T-cell (primary cell): ENCODE measurements around the gene CARD19. TPM values are rescaled to one million over a fixed set of nuclear protein-coding genes. Genes with fewer than 3 reads are reported as not detected.
A peak's percentile ranks its signal among the peaks of the same experiment; 100 is the strongest.

Source experiments
- ATAC-seq, 4 experiments: fragments of 200-7000 bp in 3 of 4; fragments of 150-1000 bp in 1 of 4; cut with Tn5 transposase; replicated peaks in 1 of 4; 1 replicate in 3 of 4; 2 replicates in 1 of 4; pipeline ENCODE4 v1.10.0; 2021; ENCODE audit warnings: moderate library complexity in 3 of 4, mild to moderate bottlenecking in 2 of 4, moderate number of reproducible peaks in 1 of 4
- CTCF ChIA-PET, 2 donors: fragments of 300-600 bp; sonication (Branson Sonifier 250); formaldehyde crosslinking; loops; one replicate each; lab custom pipeline; 2022; ENCODE audit warnings: antibody characterized with exemption in 2 of 2; lab: Charles Lee
- POLR2A ChIA-PET, 2 donors: fragments of 300-600 bp; sonication (Branson Sonifier 250); formaldehyde crosslinking; loops; one replicate each; lab custom pipeline; 2022; ENCODE audit warnings: antibody characterized with exemption in 2 of 2; lab: Charles Lee
- DNase-seq, 35 experiments: peaks; one replicate each; pipeline versions ENCODE4 v3.0.0 to v3.0.0-alpha.2; 2013 to 2023
- H3K27ac ChIP-seq: one replicate; pipeline ENCODE4 v1.5.1; 2013; ENCODE audit warnings: low read length
- H3K27me3 ChIP-seq, 2 experiments: replicated peaks in 1 of 2; 1 replicate in 1 of 2; 2 replicates in 1 of 2; pipeline versions ENCODE4 v1.6.1 to v1.7.0; 2013; ENCODE audit warnings: low read length in 1 of 2, mixed read lengths in 1 of 2; ENCODE audit not compliant: control insufficient read depth in 2 of 2, insufficient read depth in 2 of 2; ENCODE audit errors: extremely low read depth in 1 of 2
- H3K36me3 ChIP-seq, 2 donors: 1 replicate in 1 of 2; 2 replicates in 1 of 2; pipeline versions ENCODE4 v1.6.1 to v1.7.0; 2013; ENCODE audit warnings: low read length in 1 of 2; ENCODE audit not compliant: control insufficient read depth in 2 of 2, insufficient read depth in 1 of 2; ENCODE audit errors: extremely low read depth in 1 of 2
- H3K4me1 ChIP-seq, 2 experiments: 1 replicate in 1 of 2; 2 replicates in 1 of 2; pipeline versions ENCODE4 v1.6.1 to v1.7.0; 2013; ENCODE audit warnings: low read length in 2 of 2, mixed read lengths in 1 of 2; ENCODE audit not compliant: insufficient read depth in 2 of 2, control insufficient read depth in 1 of 2; ENCODE audit errors: extremely low read depth in 1 of 2
- H3K4me3 ChIP-seq, 2 donors: 1 replicate in 1 of 2; 2 replicates in 1 of 2; pipeline versions ENCODE4 v1.5.1 to v1.7.0; 2013; ENCODE audit warnings: mild to moderate bottlenecking in 2 of 2, low read length in 1 of 2, moderate library complexity in 1 of 2; ENCODE audit not compliant: control insufficient read depth in 1 of 2; ENCODE audit errors: extremely low read depth in 1 of 2
- H3K9me3 ChIP-seq: 2 replicates; pipeline ENCODE4 v1.7.0; 2013
- H3K27ac Mint-ChIP-seq, 2 donors: one replicate each; pipeline ENCODE4 v1.8.0; 2020 to 2021; ENCODE audit warnings: mild to moderate bottlenecking in 2 of 2, mixed read lengths in 2 of 2
- H3K27me3 Mint-ChIP-seq, 2 donors: one replicate each; pipeline ENCODE4 v1.8.0; 2021 to 2022; ENCODE audit warnings: mixed read lengths in 2 of 2
- H3K36me3 Mint-ChIP-seq: one replicate; pipeline ENCODE4 v1.8.0; 2021; ENCODE audit warnings: mixed read lengths
- H3K4me1 Mint-ChIP-seq, 3 donors: one replicate each; pipeline ENCODE4 v1.8.0; 2020 to 2022; ENCODE audit warnings: mixed read lengths in 3 of 3, mild to moderate bottlenecking in 1 of 3
- H3K4me3 Mint-ChIP-seq, 3 donors: one replicate each; pipeline ENCODE4 v1.8.0; 2020 to 2022; ENCODE audit warnings: mild to moderate bottlenecking in 3 of 3, mixed read lengths in 3 of 3, moderate library complexity in 3 of 3
- H3K9me3 Mint-ChIP-seq, 3 donors: one replicate each; pipeline ENCODE4 v1.8.0; 2020 to 2022; ENCODE audit warnings: mixed read lengths in 3 of 3
- WGBS: methylation state at CpG from one replicate; pipeline ENCODE4 v1.1.5; 2013; ENCODE audit warnings: missing lambda C conversion rate; ENCODE audit not compliant: insufficient coverage; 5-methylcytosine and 5-hydroxymethylcytosine counted together
- total RNA-seq, 35 experiments: library from RNA in 6 of 35; stranded (reverse) in 6 of 35; fragments of 120-200 nt in 1 of 35; gene quantifications; one replicate each; pipeline versions ENCODE4 v1.2.1 to v1.2.4 and lab custom pipeline; 2013 to 2026

CARD19 gene, protein sequence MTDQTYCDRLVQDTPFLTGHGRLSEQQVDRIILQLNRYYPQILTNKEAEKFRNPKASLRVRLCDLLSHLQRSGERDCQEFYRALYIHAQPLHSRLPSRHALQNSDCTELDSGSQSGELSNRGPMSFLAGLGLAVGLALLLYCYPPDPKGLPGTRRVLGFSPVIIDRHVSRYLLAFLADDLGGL
- total RNA-seq, result 10 to 100 TPM; 39.7 to 98.5 (median 72.8) TPM
- total RNA-seq (2013), result 29.2 TPM
- total RNA-seq (lab: John Stamatoyannopoulos, UW), result 5.7 to 78.2 (median 27.3) reads per million in 29 experiments

DNA sequence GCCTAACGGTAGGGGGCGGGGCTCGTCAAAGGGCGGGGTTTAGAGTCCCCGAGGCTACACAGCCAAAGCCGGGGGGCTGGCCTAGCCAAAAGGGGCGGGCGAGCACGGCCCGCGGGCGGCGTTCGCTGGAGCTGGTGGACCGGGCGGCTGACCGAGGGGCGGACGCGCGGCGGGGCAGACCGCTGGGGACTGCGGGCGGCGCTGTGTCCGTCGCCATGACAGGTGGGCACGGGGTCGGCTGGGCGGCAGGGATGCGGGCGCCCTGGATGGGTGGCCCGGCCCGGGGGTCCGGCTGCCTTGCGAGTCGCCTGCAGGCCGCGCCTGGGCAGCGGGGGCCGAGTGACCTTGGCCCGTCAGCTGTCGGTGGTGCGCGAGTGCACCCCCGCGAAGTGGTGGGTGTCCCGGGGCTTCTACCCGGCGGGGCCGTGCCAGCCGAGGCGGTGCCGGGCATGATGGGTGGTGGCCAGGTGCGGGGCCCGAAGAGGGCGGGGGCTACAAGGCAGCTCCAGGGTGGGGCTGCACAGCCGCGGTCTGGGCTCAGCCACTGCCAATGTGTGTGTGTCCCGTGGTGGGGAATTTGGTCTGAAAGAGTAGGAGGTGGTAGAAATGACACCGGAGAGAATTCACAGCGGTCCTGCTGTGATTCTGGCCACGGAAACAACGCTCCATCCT lies at the start of gene CARD19:
Gene CARD19, plus strand, starts transcription at position 87 of the 672 bp plus-strand sequence. Its CDS starts 129 bp downstream, at position 216.
- DNase-seq (peak in 26 of 35 experiments; percentile 26 to 67 (median 38)), ATAC-seq (peak; percentile 7 to 20 (median 12))
- Histone ChIP-seq H3K4me3 (peak within 1 kb of the TSS; percentile 51 to 71), H3K27me3 (no peaks in the 10 kb centered on the region), H3K9me3 (no peaks in the 10 kb centered on the region), H3K36me3 (no peaks in the 10 kb centered on the region), H3K27ac (peak within 1 kb of the TSS; percentile 91), H3K4me1 (peaks cover 26 to 72% of the 10 kb centered on the region in 2 experiments)
- H3K36me3 Mint-ChIP-seq, result peaks cover 10% of the 10 kb centered on the region
- WGBS, result under 1% methylated on average over 64 of the region's 65 CpGs
- POLR2A ChIA-PET, result interaction anchor here in 1 of 2 donors (1.3 kb wide), 1 partner anchor 12 kb away, joined by 4 read pairs; no protein-coding TSS in a partner anchor
- H3K4me3 Mint-ChIP-seq, result peak within 1 kb of the TSS; percentile 85 to 91 (median 90)
- H3K27ac Mint-ChIP-seq, result peak within 1 kb of the TSS; percentile 97 to 98
- H3K27me3 Mint-ChIP-seq, result no peaks in the 10 kb centered on the region
- peaks cover 0 to 3% (median under 1%) of the 10 kb centered on the region in 3 donors for H3K9me3 Mint-ChIP-seq
- H3K4me1 Mint-ChIP-seq, result peaks cover 69 to 75% (median 74%) of the 10 kb centered on the region in 3 donors
- CTCF ChIA-PET, result interaction anchor here (0.7 to 1.3 kb wide), 2 partner anchors 12 to 16 kb away, joined by 3 to 8 read pairs; no protein-coding TSS in a partner anchor

DNA sequence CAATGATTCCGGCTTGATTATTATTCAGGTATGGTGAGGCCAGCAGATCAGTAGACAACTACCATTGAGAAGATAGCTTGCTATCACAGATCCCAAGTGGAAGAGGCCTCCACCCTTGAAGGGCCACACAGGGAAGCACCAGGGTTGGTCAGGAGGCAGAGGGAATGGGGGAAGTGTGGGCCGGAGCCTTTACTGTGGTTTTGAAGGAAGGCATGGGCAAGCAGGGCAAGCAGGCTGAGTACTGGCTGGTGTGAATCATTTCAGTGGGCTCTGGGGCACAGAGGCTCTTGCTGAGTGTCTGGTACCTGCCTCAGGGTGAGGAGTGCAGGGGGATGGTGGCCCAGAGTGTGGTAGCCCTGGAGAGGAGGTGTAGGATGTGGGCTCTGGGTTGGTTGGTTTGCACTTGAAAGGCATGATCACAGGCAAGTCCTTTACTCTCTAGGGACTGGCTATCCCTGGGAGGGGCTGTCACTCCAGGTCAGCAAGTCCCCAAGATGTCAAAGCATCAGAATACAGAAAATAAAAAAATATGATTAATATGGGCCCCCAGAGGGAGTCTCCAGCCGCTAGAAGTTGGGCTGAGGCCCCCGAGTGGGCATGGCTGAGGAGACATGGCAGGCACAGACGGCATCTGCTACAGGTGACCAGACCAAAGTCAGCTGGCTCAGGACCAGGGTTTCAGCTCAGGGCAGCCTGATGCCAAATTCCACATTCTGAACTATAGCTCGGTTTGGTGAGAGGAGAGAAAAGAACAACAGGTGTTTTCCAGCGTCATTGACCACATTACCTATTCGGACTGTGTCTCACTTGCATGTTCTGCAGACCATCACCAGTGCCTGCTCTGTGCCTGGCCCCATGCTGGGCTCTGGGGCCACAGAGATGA lies 47.2 kb upstream of the CARD19 start:
- no peaks in the 10 kb centered on the region for H3K27me3 Mint-ChIP-seq
- H3K36me3 Mint-ChIP-seq, result no peaks in the 10 kb centered on the region
- no peak overlapping the region for H3K27ac ChIP-seq
- no peaks in the 10 kb centered on the region for H3K9me3 Mint-ChIP-seq
- ChIA-PET POLR2A (no interaction called here), CTCF (interaction anchor here in 1 of 2 donors (0.7 kb wide), 1 partner anchor 15 kb away, joined by 3 read pairs; no protein-coding TSS in a partner anchor)
- WGBS, result 89% methylated on average over 6 of the region's 8 CpGs
- ATAC-seq (peak in 2 of 4 experiments; percentile 27 to 43), DNase-seq (no peak)
- H3K4me3 ChIP-seq, result no peak overlapping the region
- H3K27me3 ChIP-seq, result no peaks in the 10 kb centered on the region
- no peak overlapping the region for H3K4me3 Mint-ChIP-seq
- H3K9me3 ChIP-seq, result no peaks in the 10 kb centered on the region
- peaks cover 31 to 44% (median 41%) of the 10 kb centered on the region in 3 donors for H3K4me1 Mint-ChIP-seq
- H3K36me3 ChIP-seq, result no peaks in the 10 kb centered on the region
- peaks cover 2 to 34% of the 10 kb centered on the region in 2 experiments for H3K4me1 ChIP-seq
- peak overlapping the region in 1 of 2 donors; percentile 58 for H3K27ac Mint-ChIP-seq

DNA sequence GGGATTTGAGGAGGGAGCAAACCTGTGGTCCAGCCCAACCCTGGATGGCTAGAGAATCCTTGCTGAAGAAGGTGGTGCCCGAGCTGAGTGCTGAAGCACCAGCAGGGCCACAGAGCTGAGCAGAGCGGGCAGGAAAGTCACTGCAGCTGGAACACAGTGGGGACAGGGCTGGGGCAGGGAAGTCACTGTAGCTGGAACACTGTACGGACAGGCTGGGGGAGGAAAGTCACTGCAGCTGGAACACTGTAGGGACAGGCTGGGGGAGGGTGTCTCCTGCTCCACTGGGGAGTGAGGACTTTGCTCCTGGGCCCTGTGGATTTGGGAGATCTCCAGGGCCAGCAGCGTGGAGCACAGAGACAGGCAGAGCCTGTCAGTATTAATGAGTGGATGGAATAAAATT lies 46.5 kb upstream of the CARD19 start:
- Histone ChIP-seq H3K9me3 (no peaks in the 10 kb centered on the region), H3K4me3 (no peak overlapping the region), H3K36me3 (no peaks in the 10 kb centered on the region), H3K27me3 (no peaks in the 10 kb centered on the region), H3K4me1 (peaks cover 0 to 34% of the 10 kb centered on the region in 2 experiments), H3K27ac (no peak overlapping the region)
- DNase-seq, result no peak
- H3K4me1 Mint-ChIP-seq, result peaks cover 34 to 44% (median 41%) of the 10 kb centered on the region in 3 donors
- H3K36me3 Mint-ChIP-seq, result no peaks in the 10 kb centered on the region
- no peak overlapping the region for H3K4me3 Mint-ChIP-seq
- POLR2A ChIA-PET, result interaction anchor here in 1 of 2 donors (0.7 kb wide), 1 partner anchor 16 kb away, joined by 10 read pairs; no protein-coding TSS in a partner anchor
- ATAC-seq, result no peak
- CTCF ChIA-PET, result interaction anchor here in 1 of 2 donors (0.7 kb wide), 1 partner anchor 16 kb away, joined by 3 read pairs; no protein-coding TSS in a partner anchor
- no peaks in the 10 kb centered on the region for H3K9me3 Mint-ChIP-seq
- no peaks in the 10 kb centered on the region for H3K27me3 Mint-ChIP-seq
- H3K27ac Mint-ChIP-seq, result peak overlapping the region in 1 of 2 donors; percentile 55
- WGBS, result 98% methylated on average over 4 of the region's 4 CpGs

DNA sequence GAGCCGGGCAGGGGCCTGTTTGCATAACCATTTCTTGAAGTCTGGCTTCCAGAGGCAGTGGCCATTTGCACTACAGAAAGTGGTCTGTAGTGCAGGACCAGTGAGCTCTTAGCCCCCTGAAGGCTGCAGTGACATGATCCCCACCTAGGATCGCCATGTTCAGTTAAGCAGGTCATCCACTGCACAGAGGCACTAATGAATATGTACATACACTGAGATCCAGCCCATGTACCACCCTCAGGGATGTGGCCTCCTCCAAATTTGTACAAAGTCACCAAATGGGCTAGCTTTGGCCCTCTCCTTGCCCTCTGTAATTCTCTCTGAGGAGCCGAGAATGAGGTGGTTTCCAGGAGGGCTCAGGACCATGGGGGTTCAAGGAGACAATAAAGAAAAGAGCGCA lies 45.8 kb upstream of the CARD19 start:
- H3K9me3 ChIP-seq, result no peaks in the 10 kb centered on the region
- H3K27me3 ChIP-seq, result no peaks in the 10 kb centered on the region
- no peaks in the 10 kb centered on the region for H3K36me3 Mint-ChIP-seq
- no peaks in the 10 kb centered on the region for H3K36me3 ChIP-seq
- H3K27ac Mint-ChIP-seq, result no peak overlapping the region
- ChIA-PET CTCF (interaction anchor here in 1 of 2 donors (0.7 kb wide), 1 partner anchor 11 kb away, joined by 5 read pairs; no protein-coding TSS in a partner anchor), POLR2A (interaction anchor here in 1 of 2 donors (0.6 to 0.7 kb wide), 2 partner anchors 17 to 57 kb away, joined by 3 to 10 read pairs; no protein-coding TSS in a partner anchor)
- no peaks in the 10 kb centered on the region for H3K9me3 Mint-ChIP-seq
- H3K4me3 ChIP-seq, result no peak overlapping the region
- 97% methylated on average over 4 of the region's 4 CpGs for WGBS
- no peak overlapping the region for H3K4me3 Mint-ChIP-seq
- H3K27me3 Mint-ChIP-seq, result no peaks in the 10 kb centered on the region
- H3K4me1 Mint-ChIP-seq, result peaks cover 38 to 45% (median 40%) of the 10 kb centered on the region in 3 donors
- ATAC-seq, result no peak
- H3K27ac ChIP-seq, result no peak overlapping the region
- peaks cover 3 to 40% of the 10 kb centered on the region in 2 experiments for H3K4me1 ChIP-seq
- DNase-seq, result no peak

DNA sequence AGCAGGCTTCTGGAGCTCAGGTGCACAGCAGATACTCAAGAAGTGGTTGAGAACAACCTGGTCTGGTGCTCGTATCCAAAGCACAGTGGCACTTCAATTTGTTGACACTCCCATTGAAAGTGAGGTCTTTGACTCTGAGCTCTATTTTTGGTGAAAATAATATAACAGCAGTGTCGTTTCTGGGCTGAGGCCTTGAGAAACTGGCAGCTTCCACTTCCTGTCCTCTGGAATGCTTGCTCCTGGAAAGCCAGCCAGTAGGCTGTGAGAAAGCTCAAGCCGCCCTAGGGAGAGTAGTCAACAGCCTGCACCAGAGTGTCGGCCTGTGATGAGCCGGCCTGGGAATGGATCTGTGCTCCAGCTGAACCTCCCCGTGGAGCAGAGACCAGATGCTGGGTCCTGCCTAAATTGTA lies 44.3 kb upstream of the CARD19 start:
- Histone ChIP-seq H3K27ac (no peak overlapping the region), H3K36me3 (no peaks in the 10 kb centered on the region), H3K27me3 (no peaks in the 10 kb centered on the region), H3K4me1 (peaks cover 3 to 50% of the 10 kb centered on the region in 2 experiments), H3K4me3 (no peak overlapping the region), H3K9me3 (no peaks in the 10 kb centered on the region)
- WGBS, result 97% methylated on average over 5 of the region's 6 CpGs
- no peak overlapping the region for H3K4me3 Mint-ChIP-seq
- CTCF ChIA-PET, result interaction anchor here (0.6 to 1.1 kb wide), 3 partner anchors 49 to 74 kb away, joined by 3 to 8 read pairs (median 4); no protein-coding TSS in a partner anchor
- POLR2A ChIA-PET, result no interaction called here
- H3K27ac Mint-ChIP-seq, result peak overlapping the region; percentile 55
- H3K27me3 Mint-ChIP-seq, result no peaks in the 10 kb centered on the region
- no peaks in the 10 kb centered on the region for H3K36me3 Mint-ChIP-seq
- DNase-seq, result no peak
- peaks cover 41 to 54% (median 48%) of the 10 kb centered on the region in 3 donors for H3K4me1 Mint-ChIP-seq
- H3K9me3 Mint-ChIP-seq, result no peaks in the 10 kb centered on the region
- ATAC-seq, result no peak
